ENCODE measurements around the gene HHATL. TPM values are rescaled to one million over a fixed set of nuclear protein-coding genes. Genes with fewer than 3 reads are reported as not detected.

HHATL gene
- total RNA-seq, result not detected in 2 replicates

GRCh38 chr3:42702066-42702951 is at the start of gene HHATL:
HHATL (minus strand) TSS chr3:42702798; CDS start chr3:42700826, 1,972 bp downstream.

GRCh38 chr3:42685363-42685881 is 17.2 kb downstream of the HHATL start, which contains the start of gene KLHL40:
KLHL40 (plus strand) TSS chr3:42685537; CDS start chr3:42685619, 82 bp downstream.

GRCh38 chr3:42653560-42654330 is 48.9 kb downstream of the HHATL start, which contains the start of gene ZBTB47:
ZBTB47 (plus strand) TSS chr3:42653697; CDS start chr3:42658356, 4,659 bp downstream.

Other genes starting within 250 kb of the HHATL start
- gene VIPR1, start 200.2 kb downstream of the HHATL start, total RNA-seq, result 1.5 and 3.7 TPM in 2 replicates
- 75.3 and 86.5 TPM in 2 replicates for gene SEC22C, start 120.8 kb downstream of the HHATL start, total RNA-seq
- gene SS18L2, start 111.9 kb downstream of the HHATL start, total RNA-seq, result 32.3 and 49.1 TPM in 2 replicates
- 9.2 and 15.5 TPM in 2 replicates for gene NKTR, start 102.1 kb downstream of the HHATL start, total RNA-seq
- gene ZBTB47, start 49.1 kb downstream of the HHATL start, total RNA-seq, result 7.3 and 10.5 TPM in 2 replicates
- gene KLHL40, start 17.3 kb downstream of the HHATL start, total RNA-seq, result not detected in 2 replicates
- gene CCDC13, start 70.5 kb upstream of the HHATL start, total RNA-seq, result 0.19 and 0.78 TPM in 2 replicates
- 192 and 207 TPM in 2 replicates for gene HIGD1A, start 101.7 kb upstream of the HHATL start, total RNA-seq
- 0.08 TPM in 1 of 2 replicates, not detected in the other for gene ACKR2, start 106.6 kb upstream of the HHATL start, total RNA-seq
- gene CYP8B1, start 173.1 kb upstream of the HHATL start, total RNA-seq, result not detected in 2 replicates
- gene ZNF662, start 203.3 kb upstream of the HHATL start, total RNA-seq, result 1.0 and 1.5 TPM in 2 replicates